Activated T-cell treated with anti-CD3 and anti-CD28 coated beads for 1 hour (primary cell): ENCODE data around the gene IGFN1.
A peak's percentile ranks its signal among the peaks of the same experiment; 100 is the strongest.
"Not testable (repeated sequence)": the region's sequence is repeated elsewhere in the genome, so short reads cannot be mapped to it uniquely, and the experiment has no call there.

Source experiments
- DNase-seq: peaks from one replicate; pipeline ENCODE4 v3.0.0-alpha.2; 2020; ENCODE audit warnings: low read depth

The IGFN1 gene

DNA sequence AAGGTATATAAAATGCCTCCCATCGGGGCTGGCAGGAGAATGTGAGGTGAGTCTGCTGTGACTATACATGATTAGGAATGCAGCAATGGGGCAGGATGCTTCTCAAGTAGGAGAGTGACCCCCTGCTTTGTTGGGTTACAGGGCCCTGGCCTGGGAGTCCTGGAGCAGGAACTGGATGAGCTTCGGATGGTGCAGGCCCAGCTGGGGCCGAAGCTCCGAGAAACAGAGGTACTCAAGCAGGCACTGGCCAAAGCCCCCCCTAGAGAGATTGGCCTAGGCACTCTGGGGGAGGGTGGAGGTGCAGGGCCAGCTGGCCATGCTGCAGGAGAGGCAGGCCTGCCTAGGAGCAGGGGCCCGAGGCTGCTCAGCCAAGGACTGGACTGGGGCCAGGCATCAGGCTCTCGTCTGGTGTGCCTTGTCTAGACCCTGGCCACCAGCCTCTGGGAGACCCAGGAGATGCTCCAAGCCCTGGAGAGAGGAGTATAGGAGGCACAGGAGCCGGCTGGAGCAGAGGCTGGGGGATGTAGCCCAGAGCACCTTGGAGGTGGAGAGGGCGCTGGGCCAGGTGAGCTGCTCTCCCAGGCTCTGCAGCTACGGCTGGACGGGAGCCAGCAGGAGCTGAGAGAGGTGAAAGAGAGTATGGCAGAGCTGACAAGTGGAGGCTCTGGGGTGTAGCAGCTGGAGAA, 59.8 kb downstream of the IGFN1 start:
- DNase-seq, result no peak

DNA sequence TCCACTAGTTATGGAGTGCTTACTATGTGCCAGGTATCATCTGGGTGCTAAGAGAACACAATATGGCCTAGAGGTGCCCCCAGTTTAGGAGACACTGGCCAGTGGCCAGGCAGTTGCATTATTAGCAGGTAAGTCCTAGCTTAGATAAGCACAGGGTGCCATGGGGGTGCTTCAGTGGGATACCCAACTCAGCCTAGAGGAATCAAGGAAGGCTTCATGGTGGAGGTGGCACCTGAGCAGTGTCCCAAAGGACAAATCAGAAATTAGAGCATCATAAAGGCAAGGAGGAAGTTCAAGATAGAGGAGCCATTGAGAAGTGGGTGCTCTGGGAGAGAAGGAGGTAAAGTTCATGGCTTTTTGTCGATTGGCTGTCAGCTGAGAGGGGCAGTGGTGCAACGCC, 60.8 kb downstream of the IGFN1 start:
- DNase-seq, result no peak

GRCh38 chr1:201251851-201252430, 61.3 kb downstream of the IGFN1 start:
- no peak for DNase-seq

DNA sequence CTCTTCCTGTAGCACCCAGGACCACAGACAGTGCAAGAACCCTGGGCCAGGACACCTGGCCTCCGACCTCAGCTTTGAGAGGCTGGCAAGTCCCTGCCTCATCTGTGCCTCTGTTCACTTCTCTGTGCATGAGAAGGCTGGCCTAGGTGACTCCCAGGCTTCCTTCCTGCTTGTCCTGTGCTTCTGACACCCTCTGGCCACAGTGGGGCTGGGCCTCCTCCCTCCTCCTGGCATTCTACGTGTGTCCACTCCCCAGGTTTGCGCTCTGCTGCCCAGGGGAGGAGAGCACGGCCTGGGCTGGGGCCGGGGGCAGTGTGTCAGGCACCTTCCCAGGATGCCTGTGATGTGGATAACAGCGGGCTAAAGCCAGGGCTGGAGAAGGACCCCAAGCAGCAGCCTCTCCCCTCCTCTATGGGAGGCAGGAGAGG, 62.3 kb downstream of the IGFN1 start:
- DNase-seq, result no peak

GRCh38 chr1:201253411-201253810, 62.8 kb downstream of the IGFN1 start:
- no peak for DNase-seq

- DNase-seq, result no peak
These were observed 63.4 kb downstream of the IGFN1 start for GRCh38 chr1:201253906-201254624.

DNA sequence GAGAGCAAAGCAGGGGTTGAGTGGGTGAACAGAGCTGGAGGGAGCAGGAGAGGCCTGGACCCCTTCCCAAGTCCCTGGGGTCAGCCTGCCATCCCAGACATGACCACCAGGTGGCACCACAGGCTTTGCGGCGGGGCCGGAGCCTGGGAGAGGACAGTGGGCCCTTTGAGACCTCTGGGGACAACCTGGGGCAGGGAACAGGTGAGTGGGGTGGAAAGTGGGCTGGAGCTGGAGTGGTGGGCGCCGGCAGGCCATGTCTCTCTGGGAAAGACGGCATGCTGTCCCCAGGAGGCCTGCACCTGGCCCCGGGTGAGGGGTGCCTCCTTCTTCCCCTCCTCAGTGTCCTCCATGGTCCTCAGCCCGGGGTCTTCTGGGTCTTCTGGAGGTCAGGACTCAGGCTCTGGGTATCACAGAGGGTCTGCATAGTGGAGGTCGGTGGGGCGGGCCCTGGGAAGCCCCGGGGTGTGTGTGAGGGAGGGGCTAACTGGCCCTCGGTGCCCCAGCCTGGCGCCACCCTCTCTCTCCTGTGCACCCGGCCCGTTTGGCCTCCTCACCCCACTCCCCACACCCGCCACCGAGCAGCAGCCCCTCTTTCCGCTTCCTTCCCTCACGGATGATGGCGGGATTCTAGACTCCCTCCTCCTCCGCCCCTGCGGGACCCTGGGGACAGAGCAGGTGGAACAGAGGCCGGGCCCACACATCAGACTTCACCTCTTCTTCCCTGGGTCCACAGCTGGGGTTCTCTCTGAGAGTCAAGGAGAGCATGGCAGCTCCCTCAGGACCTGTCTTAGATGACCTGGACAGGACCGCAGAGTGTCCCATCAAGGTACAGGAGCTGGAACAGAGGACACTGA, 64.2 kb downstream of the IGFN1 start:
- peak; percentile 53 for DNase-seq

DNA sequence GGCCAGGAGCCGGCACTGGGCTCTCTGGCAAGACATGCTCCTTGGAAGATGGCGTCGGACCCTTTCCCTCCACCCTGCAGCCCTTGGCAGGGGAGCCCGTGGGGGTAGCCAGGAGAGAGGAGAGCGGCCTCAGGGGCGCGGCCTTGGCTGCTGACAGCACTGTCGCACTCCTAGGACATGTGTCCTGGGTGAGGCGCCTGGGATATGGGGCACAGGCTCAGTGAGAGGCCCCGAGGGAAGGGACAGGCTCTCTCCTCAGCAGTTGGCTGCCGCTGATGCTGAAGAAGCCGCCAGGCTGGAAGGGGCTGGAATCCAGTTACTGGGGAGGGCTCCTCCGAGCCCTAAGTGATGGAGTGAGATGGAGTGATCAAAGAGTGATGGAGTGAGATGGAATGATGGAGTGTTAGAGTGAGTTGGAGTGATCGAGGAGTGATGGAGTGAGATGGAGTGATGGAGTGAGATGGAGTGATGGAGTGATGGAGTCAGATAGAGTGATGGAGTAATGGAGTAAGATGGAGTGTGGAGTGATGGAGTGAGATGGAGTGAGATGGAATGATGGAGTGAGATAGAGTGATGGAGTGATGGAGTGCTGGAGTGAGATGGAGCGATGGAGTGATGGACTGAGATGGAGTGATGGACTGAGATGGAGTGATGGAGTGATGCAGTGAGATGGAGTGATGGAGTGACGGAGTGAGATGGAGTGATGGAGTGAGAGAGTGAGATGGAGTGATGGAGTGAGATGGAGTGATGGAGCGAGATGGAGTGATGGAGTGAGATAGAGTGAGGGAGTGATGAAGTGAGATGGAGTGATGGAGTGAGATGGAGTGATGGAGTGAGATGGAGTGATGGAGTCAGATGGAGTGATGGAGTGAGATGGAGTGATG, 65.1 kb downstream of the IGFN1 start:
- DNase-seq, result no peak

DNA sequence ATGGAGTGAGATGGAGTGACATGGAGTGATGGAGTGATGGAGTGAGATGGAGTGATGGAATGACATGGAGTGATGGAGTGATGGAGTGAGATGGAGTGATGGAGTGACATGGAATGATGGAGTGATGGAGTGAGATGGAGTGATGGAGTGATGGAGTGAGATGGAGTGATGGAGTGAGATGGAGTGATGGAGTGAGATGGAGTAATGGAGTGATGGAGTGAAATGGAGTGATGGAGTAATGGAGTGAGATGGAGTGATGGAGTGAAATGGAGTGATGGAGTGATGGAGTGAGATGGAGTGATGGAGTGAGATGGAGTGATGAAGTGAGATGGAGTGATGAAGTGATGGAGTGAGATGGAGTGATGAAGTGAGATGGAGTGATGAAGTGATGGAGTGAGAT, 67.5 kb downstream of the IGFN1 start:
- DNase-seq, result not testable (repeated sequence)

DNA sequence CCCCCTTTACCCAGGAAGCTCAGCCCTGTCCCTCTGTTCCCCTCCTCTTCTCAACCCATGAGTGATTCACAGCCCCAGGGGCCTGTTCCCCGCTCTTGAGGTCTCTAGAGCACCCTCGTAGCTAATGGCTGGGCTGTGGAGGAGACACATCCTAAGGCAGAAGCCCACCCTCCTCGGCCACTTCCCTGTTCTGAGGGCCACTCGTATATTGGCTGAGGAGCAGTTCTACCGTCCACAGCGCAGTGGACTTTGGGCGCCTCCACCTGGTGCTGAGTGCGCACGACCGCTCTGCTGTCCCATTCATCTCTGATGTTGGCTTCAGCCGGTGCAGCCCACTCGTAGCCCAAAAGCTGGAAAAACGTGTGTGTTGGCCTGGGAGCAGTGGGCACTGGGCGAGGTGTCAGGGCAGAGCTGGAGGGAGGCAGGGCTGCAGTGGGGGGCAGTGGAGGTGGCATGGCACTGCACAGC, 68.2 kb downstream of the IGFN1 start:
- no peak for DNase-seq

DNA sequence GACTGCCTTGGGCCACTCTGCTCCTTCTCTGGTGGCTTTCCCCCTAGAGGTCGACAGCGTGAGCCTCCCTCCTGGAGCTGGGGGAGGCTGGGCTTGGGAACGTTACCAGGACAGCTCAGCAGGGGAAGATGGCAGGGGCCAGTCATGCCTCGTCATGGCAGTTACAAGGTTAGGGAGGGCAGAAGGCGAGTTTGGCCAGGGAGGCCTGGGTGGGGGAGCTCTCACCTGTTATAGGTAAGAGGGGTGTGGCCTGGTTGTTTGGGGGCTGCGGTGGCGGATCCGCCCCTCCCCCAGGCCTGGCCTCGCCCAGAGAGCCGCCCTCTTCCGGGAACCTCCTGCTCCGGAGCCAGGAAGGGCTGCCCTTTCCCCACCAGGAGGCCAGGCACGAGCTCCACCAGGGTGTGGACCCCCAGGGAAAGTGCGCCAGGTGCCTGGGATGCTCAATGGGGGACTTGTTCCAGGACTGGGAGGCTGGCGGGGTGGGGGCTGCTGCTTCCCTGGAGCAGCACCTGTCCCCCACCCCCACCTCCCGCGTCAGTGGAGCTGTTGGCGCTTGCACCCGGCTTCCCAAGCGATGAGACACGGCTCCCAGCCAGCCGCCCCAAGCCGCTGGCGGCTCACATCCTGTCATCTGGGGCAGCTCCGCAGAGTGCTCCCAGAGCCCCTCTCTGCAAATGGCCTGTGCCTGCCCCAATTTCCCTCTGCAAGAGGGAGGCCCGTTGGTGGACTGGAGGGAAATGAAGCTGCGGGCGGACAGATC, 69.0 kb downstream of the IGFN1 start:
- no peak for DNase-seq

DNA sequence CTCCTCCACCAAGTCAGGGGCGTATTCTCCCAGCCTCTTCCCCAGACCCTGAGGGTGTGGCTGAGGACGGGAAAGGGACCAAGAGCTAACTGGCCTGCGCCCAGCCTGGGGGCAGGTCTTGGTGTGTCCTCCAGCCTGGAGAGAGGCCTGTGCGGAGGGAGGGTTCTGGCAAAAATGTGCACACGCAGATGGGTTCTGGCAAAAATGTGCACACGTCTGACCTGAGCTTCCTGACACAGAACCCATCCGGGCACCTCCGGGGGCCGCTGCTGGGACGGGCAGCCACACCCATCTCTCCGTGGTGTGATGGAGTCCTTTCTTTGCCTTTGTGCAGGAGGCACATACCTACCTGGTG, 69.6 kb downstream of the IGFN1 start:
- no peak for DNase-seq

DNA sequence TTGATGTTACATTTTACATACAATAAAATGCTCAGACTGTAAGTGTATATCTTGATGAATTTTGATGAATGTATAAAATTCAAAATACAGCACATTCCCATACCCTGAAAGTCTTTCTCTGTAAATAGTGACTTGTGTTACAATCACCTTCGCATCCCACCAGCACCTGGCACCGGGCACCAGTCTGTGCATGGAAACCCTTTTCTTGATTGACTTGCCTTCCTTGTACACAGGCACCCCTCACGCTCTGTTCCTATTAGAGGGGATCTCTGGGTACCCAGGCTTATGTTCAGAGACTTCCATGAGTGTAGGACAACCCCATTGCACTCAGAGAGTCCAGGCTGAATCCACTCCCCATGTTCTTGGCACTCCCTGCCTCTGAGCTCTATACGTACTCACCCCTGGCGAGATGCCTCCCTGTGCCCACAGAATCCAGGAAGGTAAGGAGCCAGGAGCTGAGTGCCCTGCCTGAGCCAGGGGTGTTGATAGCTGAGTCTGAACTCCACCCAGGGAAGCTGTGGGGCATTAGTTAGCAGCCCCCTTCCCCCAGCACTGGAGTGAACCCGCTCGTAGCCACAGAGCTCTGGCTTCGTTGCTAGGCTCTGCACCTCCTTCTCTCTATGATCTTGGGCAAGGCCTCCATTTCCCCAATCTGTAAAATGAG, 70.2 kb downstream of the IGFN1 start:
- DNase-seq, result no peak

DNA sequence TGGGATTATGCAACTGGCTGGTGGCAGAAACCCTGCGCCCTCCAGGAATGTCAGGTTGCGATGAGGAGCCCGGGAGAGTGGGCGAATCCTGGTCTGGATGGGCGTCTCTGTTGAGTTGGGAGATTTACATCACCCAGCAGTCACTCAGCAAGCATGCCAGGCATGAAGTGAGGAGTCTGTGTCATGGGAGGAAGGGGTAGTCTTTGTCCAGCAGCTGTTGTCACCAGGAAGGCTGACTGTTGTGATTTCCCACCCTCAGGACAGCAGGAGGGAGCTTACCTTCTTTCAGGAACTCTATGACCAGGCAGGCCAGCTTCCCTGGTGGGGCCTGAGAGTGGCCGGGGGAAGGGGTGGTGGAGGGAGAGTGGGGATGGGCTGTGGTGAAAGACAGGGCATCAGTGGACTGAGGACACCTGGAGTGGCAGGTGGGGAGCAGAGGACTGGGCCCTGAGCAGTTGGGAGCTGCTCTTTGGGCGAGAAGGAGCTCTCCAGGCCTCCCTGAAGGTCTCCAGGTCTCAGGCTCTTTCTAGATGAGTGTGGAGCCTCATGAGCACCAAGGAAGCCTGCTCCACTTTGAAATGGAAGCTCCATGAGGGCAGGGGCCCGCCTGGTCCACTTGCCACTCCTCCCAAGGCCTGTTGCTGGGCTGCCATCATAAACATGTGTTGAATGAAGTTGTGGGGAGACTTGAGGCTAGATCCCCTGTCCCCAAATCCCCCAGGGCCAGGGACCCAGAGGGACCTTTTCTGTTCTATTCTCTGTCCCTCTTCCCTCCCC, 71.3 kb downstream of the IGFN1 start:
- no peak for DNase-seq

GRCh38 chr1:201262963-201263608, 72.5 kb downstream of the IGFN1 start:
- no peak for DNase-seq

DNA sequence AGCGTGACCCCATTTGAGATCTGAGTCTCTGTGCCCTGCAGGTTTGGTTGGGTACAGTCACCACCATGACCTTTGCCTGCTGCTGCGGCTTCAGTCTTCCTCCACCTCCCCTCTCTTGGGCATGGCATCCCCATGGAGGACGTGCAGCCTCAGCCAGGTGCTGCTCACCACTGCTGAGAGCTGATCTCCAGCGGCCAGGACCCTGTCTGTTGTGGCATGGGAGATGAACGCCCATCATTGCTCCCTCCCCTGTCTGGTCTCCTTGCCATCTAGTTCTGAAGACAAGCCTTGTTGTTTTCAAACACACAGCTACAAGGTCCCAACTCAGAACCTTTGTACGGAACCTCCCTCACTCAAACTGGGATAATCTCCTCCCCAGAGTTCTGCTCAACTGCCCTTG, 73.4 kb downstream of the IGFN1 start:
- no peak for DNase-seq

GRCh38 chr1:201264554-201264953, 73.9 kb downstream of the IGFN1 start:
- no peak for DNase-seq

DNA sequence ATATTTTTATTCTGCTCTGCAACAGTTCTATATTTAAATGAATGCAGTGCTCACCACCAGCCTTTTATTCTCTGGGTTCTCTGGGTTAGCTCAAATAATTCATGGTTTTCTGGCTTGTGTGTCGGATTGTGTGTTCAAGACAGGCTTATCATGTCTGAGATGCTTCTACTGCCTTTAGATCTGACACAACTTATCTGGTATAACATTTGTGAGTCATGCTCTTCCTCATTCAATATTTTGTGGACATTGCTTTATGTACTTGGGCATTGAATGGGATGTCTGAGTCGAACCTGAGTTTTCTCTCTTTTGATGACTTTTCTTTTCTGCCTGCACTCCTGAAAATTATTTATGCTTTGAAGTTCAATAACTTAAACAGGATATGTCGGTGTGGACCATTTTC, 75.1 kb downstream of the IGFN1 start:
- DNase-seq, result no peak

- no peak for DNase-seq
These were observed 75.7 kb downstream of the IGFN1 start for GRCh38 chr1:201266276-201266675.
